ENCODE results near the gene SLC23A2. TPM values are rescaled to one million over a fixed set of nuclear protein-coding genes. Genes with fewer than 3 reads are reported as not detected.
"Not testable (repeated sequence)": the region's sequence is repeated elsewhere in the genome, so short reads cannot be mapped to it uniquely, and the experiment has no call there.

Gene SLC23A2
- total RNA-seq, 2 experiments from 2014 or later, result 18.6 to 20.3 TPM

DNA sequence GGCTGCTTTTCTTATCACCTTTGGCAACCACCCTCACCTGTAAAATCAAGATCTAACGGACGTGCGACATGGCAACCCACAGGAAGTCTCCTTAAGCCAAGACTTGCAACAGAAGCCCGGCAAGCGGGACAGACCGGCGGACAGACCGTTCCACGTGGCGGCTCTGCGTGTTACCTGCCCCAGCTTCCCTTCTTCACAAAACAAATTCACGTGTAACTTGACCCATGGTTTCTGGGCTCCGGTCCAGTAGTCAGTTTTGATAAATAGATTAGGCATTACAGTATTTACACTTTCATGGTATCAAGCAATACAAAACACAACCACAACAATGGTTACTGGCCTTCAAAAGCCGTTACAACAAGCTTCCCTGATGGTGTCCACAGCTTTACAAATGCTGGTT is 145.8 kb downstream of the SLC23A2 start:
- DNase-seq (no peak), ATAC-seq (ENCODE audit: low read depth) (no peak)
- Mint-ChIP-seq H3K36me3 (peaks cover 25% of the 10 kb centered on the region), H3K9me3 (no peaks in the 10 kb centered on the region), H3K27ac (no peak overlapping the region), H3K4me3 (no peak overlapping the region), H3K4me1 (no peaks in the 10 kb centered on the region), H3K27me3 (no peaks in the 10 kb centered on the region)
- POLR2A ChIA-PET, result no interaction called here

GRCh38 chr20:4855097-4855496 is 146.2 kb downstream of the SLC23A2 start:
- POLR2A ChIA-PET, result no interaction called here
- Mint-ChIP-seq H3K36me3 (peaks cover 21% of the 10 kb centered on the region), H3K4me1 (no peaks in the 10 kb centered on the region), H3K27me3 (no peaks in the 10 kb centered on the region), H3K4me3 (no peak overlapping the region), H3K9me3 (no peaks in the 10 kb centered on the region), H3K27ac (no peak overlapping the region)
- DNase-seq, result no peak
- ATAC-seq (ENCODE audit: low read depth), result no peak

- H3K27me3 Mint-ChIP-seq, result no peaks in the 10 kb centered on the region
- ATAC-seq (ENCODE audit: low read depth), result no peak
- DNase-seq, result no peak
- H3K36me3 Mint-ChIP-seq, result peaks cover 21% of the 10 kb centered on the region
- H3K27ac Mint-ChIP-seq, result no peak overlapping the region
- POLR2A ChIA-PET, result no interaction called here
- H3K4me3 Mint-ChIP-seq, result no peak overlapping the region
- H3K9me3 Mint-ChIP-seq, result no peaks in the 10 kb centered on the region
- H3K4me1 Mint-ChIP-seq, result no peaks in the 10 kb centered on the region
Observed at GRCh38 chr20:4854561-4854901, 146.8 kb downstream of the SLC23A2 start.

- H3K4me1 Mint-ChIP-seq, result no peaks in the 10 kb centered on the region
- peaks cover 17% of the 10 kb centered on the region for H3K36me3 Mint-ChIP-seq
- no peaks in the 10 kb centered on the region for H3K27me3 Mint-ChIP-seq
- H3K27ac Mint-ChIP-seq, result no peak overlapping the region
- DNase-seq (no peak), ATAC-seq (ENCODE audit: low read depth) (no peak)
- no peaks in the 10 kb centered on the region for H3K9me3 Mint-ChIP-seq
- no peak overlapping the region for H3K4me3 Mint-ChIP-seq
- POLR2A ChIA-PET, result no interaction called here
Observed at GRCh38 chr20:4853757-4854560, 147.4 kb downstream of the SLC23A2 start.

GRCh38 chr20:4853004-4853403 is 148.3 kb downstream of the SLC23A2 start:
- H3K4me1 Mint-ChIP-seq, result no peaks in the 10 kb centered on the region
- no peaks in the 10 kb centered on the region for H3K9me3 Mint-ChIP-seq
- H3K27me3 Mint-ChIP-seq, result no peaks in the 10 kb centered on the region
- H3K4me3 Mint-ChIP-seq, result no peak overlapping the region
- POLR2A ChIA-PET, result no interaction called here
- H3K27ac Mint-ChIP-seq, result no peak overlapping the region
- ATAC-seq (ENCODE audit: low read depth), result no peak
- peaks cover 8% of the 10 kb centered on the region for H3K36me3 Mint-ChIP-seq
- DNase-seq, result no peak

DNA sequence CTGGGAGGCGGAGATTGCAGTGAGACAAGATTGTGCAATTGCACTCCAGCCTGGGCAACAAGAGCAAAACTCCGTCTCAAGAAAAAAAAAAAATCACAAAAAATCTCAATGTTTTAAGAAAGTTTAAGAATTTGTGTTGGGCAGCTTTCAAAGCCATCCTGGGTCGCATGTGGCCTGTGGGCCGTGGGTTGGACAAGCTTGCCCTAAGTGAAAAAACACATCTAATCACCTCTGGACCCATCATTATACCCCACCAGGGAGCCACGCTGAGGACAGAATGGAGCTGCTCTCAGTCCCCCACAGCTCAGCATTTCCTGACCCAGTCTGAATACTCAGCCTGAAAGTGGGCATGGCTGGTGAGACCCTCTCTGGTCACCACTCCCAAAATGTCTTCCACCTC is 150.3 kb downstream of the SLC23A2 start:
- no peaks in the 10 kb centered on the region for H3K9me3 Mint-ChIP-seq
- ATAC-seq (ENCODE audit: low read depth), result no peak
- H3K27ac Mint-ChIP-seq, result no peak overlapping the region
- no peaks in the 10 kb centered on the region for H3K4me1 Mint-ChIP-seq
- no peak for DNase-seq
- POLR2A ChIA-PET, result no interaction called here
- H3K27me3 Mint-ChIP-seq, result no peaks in the 10 kb centered on the region
- no peaks in the 10 kb centered on the region for H3K36me3 Mint-ChIP-seq
- no peak overlapping the region for H3K4me3 Mint-ChIP-seq

- not testable (repeated sequence) for DNase-seq; H3K4me3 Mint-ChIP-seq; H3K36me3 Mint-ChIP-seq; H3K9me3 Mint-ChIP-seq; ATAC-seq (ENCODE audit: low read depth); H3K27ac Mint-ChIP-seq; H3K27me3 Mint-ChIP-seq; H3K4me1 Mint-ChIP-seq
- POLR2A ChIA-PET, result interaction anchor here (0.6 kb wide), 1 partner anchor 42 kb away, joined by 4 read pairs; no protein-coding TSS in a partner anchor
Observed at GRCh38 chr20:4848829-4849228, 152.5 kb downstream of the SLC23A2 start.

GRCh38 chr20:4848041-4848440 is 153.3 kb downstream of the SLC23A2 start:
- Mint-ChIP-seq H3K9me3 (peaks cover 1% of the 10 kb centered on the region), H3K4me3 (no peak overlapping the region), H3K36me3 (no peaks in the 10 kb centered on the region), H3K4me1 (peaks cover 5% of the 10 kb centered on the region), H3K27ac (no peak overlapping the region), H3K27me3 (peaks cover 3% of the 10 kb centered on the region)
- DNase-seq (no peak), ATAC-seq (ENCODE audit: low read depth) (no peak)
- POLR2A ChIA-PET, result no interaction called here

DNA sequence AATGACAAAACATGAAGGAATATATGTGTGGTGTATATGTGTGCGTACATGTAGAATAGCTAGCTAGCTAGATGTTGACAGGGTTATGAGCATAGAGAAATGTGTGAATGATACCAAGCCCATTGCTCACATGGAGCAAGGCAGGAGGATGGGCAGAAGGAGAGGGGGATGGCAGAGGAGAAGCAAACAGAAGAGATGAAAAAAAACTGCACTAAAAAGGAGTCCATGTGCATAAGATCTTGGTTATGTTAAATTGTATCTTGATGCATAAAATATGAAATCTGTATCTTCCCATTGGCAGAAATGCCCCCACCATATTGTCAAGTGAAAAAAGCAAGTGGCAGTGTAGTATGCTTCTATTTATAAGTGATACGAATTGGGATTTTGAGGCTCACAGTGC is 154.5 kb downstream of the SLC23A2 start:
- POLR2A ChIA-PET, result interaction anchor here (0.7 kb wide), 1 partner anchor 239 kb away, joined by 5 read pairs; no protein-coding TSS in a partner anchor
- no peak overlapping the region for H3K27ac Mint-ChIP-seq
- no peak for DNase-seq
- no peaks in the 10 kb centered on the region for H3K36me3 Mint-ChIP-seq
- H3K27me3 Mint-ChIP-seq, result peaks cover 3% of the 10 kb centered on the region
- peaks cover 1% of the 10 kb centered on the region for H3K9me3 Mint-ChIP-seq
- H3K4me1 Mint-ChIP-seq, result peaks cover 5% of the 10 kb centered on the region
- no peak for ATAC-seq (ENCODE audit: low read depth)
- H3K4me3 Mint-ChIP-seq, result no peak overlapping the region

GRCh38 chr20:4844751-4845465 is 156.4 kb downstream of the SLC23A2 start:
- Mint-ChIP-seq H3K4me3 (no peak overlapping the region), H3K27me3 (peaks cover 3% of the 10 kb centered on the region), H3K4me1 (peaks cover 5% of the 10 kb centered on the region), H3K27ac (no peak overlapping the region), H3K9me3 (peaks cover 1% of the 10 kb centered on the region), H3K36me3 (no peaks in the 10 kb centered on the region)
- POLR2A ChIA-PET, result no interaction called here
- ATAC-seq (ENCODE audit: low read depth), result peak; percentile 39
- DNase-seq, result no peak

GRCh38 chr20:4844325-4844724 is 157.0 kb downstream of the SLC23A2 start:
- ATAC-seq (ENCODE audit: low read depth) (no peak), DNase-seq (no peak)
- no peak overlapping the region for H3K4me3 Mint-ChIP-seq
- peaks cover 3% of the 10 kb centered on the region for H3K27me3 Mint-ChIP-seq
- peaks cover 5% of the 10 kb centered on the region for H3K4me1 Mint-ChIP-seq
- POLR2A ChIA-PET, result no interaction called here
- H3K36me3 Mint-ChIP-seq, result no peaks in the 10 kb centered on the region
- peaks cover 1% of the 10 kb centered on the region for H3K9me3 Mint-ChIP-seq
- H3K27ac Mint-ChIP-seq, result no peak overlapping the region

GRCh38 chr20:4840801-4841200 is 160.5 kb downstream of the SLC23A2 start:
- DNase-seq (no peak), ATAC-seq (ENCODE audit: low read depth) (no peak)
- POLR2A ChIA-PET, result no interaction called here
- peaks cover 7% of the 10 kb centered on the region for H3K27me3 Mint-ChIP-seq
- H3K4me1 Mint-ChIP-seq, result peaks cover 5% of the 10 kb centered on the region
- H3K27ac Mint-ChIP-seq, result no peak overlapping the region
- peaks cover 1% of the 10 kb centered on the region for H3K9me3 Mint-ChIP-seq
- H3K4me3 Mint-ChIP-seq, result no peak overlapping the region
- H3K36me3 Mint-ChIP-seq, result no peaks in the 10 kb centered on the region

DNA sequence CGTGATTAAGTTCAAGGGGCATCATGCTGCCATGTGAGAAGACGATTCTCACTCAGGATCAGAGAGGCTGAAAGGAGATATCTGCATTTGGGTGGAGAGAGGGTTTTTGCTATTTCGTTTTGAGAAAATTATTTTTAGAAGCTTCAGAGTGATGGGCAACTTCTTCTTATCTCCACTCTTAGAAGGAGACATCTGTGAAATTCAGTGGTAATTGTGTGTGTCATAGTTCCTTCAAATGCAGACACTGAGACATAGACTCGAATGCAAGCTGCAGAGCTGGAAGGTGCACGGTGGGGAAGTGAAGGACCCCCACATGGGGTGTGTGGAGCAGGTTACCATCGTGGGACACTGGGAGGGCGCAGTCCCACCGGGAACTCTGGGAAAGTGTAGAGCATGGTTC is 162.8 kb downstream of the SLC23A2 start:
- ATAC-seq (ENCODE audit: low read depth) (no peak), DNase-seq (no peak)
- no peaks in the 10 kb centered on the region for H3K9me3 Mint-ChIP-seq
- no peak overlapping the region for H3K27ac Mint-ChIP-seq
- no peak overlapping the region for H3K4me3 Mint-ChIP-seq
- H3K27me3 Mint-ChIP-seq, result peaks cover 4% of the 10 kb centered on the region
- H3K36me3 Mint-ChIP-seq, result no peaks in the 10 kb centered on the region
- no peaks in the 10 kb centered on the region for H3K4me1 Mint-ChIP-seq
- POLR2A ChIA-PET, result no interaction called here

DNA sequence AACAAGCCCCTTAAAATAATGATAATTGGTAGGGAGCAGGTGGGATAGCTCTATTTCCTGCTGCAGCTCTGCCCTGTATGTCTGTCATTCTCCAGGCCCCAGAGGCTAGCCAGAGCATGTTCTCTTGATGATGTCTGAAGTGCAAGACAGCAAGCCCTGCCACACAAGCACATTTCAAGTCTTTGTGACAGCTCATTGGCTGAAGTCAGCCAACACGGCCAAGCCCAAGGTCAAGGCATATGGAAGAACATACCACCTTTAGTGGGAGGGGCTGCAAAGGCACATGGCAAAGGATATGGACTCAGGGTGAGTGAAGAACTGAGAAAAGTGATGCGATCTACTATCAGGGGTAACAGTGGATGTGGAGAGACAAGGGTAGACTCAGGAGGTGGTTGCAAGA is 163.6 kb downstream of the SLC23A2 start:
- H3K36me3 Mint-ChIP-seq, result no peaks in the 10 kb centered on the region
- H3K9me3 Mint-ChIP-seq, result no peaks in the 10 kb centered on the region
- H3K4me3 Mint-ChIP-seq, result no peak overlapping the region
- H3K4me1 Mint-ChIP-seq, result no peaks in the 10 kb centered on the region
- H3K27me3 Mint-ChIP-seq, result peaks cover 6% of the 10 kb centered on the region
- ATAC-seq (ENCODE audit: low read depth) (no peak), DNase-seq (no peak)
- POLR2A ChIA-PET, result interaction anchor here (1.7 kb wide), 1 partner anchor 26 kb away, joined by 4 read pairs; no protein-coding TSS in a partner anchor
- H3K27ac Mint-ChIP-seq, result no peak overlapping the region
